PC-9 (cell line): ENCODE results near the gene ETS2. TPM values are rescaled to one million over a fixed set of nuclear protein-coding genes. Genes with fewer than 3 reads are reported as not detected.

Source experiments
- BruUV-seq: library from RNA; stranded (reverse); fragments of 400-500 nt; replicated peaks from 2 replicates; lab custom pipeline; 2021; lab: Mats Ljungman, UMichigan
- CTCF ChIA-PET: fragments of 300-600 bp; sonication (Branson Sonifier 250); formaldehyde crosslinking; loops from one replicate; lab custom pipeline; 2022; ENCODE audit warnings: antibody characterized with exemption; lab: Charles Lee
- POLR2A ChIA-PET: fragments of 300-600 bp; sonication (Branson Sonifier 250); formaldehyde crosslinking; loops from one replicate; lab custom pipeline; 2022; ENCODE audit warnings: antibody characterized with exemption; ENCODE audit not compliant: unreplicated experiment; lab: Charles Lee
- DNase-seq, 2 experiments: peaks; one replicate each; pipeline versions ENCODE4 v3.0.0 to v3.0.0-alpha.2; 2015 to 2022; ENCODE audit warnings: mixed read lengths in 1 of 2
- H2AFZ ChIP-seq: fragments of 200-600 bp; sonication (generic); 2 replicates; pipeline ENCODE4 v1.8.1; 2017; ENCODE audit warnings: antibody characterized with exemption
- H3F3A ChIP-seq: fragments of 200-600 bp; sonication (generic); 2 replicates; pipeline ENCODE4 v1.8.1; 2017; ENCODE audit warnings: antibody characterized with exemption, mild to moderate bottlenecking, low read depth; ENCODE audit not compliant: insufficient read depth
- H3K27ac ChIP-seq: fragments of 200-600 bp; sonication (generic); 2 replicates; pipeline ENCODE4 v1.6.1; 2016; ENCODE audit warnings: mixed run types
- H3K27me3 ChIP-seq: fragments of 200-600 bp; sonication (generic); 2 replicates; pipeline ENCODE4 v1.6.1; 2016; ENCODE audit warnings: low read depth, mixed run types; ENCODE audit not compliant: insufficient read depth
- H3K36me3 ChIP-seq: fragments of 200-600 bp; sonication (generic); 2 replicates; pipeline ENCODE4 v1.6.1; 2016; ENCODE audit warnings: low read depth, mixed run types
- H3K4me1 ChIP-seq: fragments of 200-600 bp; sonication (generic); replicated peaks from 2 replicates; pipeline ENCODE4 v1.6.1; 2016; ENCODE audit warnings: mixed run types; ENCODE audit not compliant: insufficient read depth
- H3K4me2 ChIP-seq: fragments of 200-600 bp; sonication (generic); 2 replicates; pipeline ENCODE4 v1.6.1; 2017; ENCODE audit warnings: mixed run types
- H3K4me3 ChIP-seq: fragments of 200-600 bp; sonication (generic); 2 replicates; pipeline ENCODE4 v1.6.1; 2016; ENCODE audit warnings: mixed run types
- H3K79me2 ChIP-seq: fragments of 200-600 bp; sonication (generic); 2 replicates; pipeline ENCODE4 v1.6.1; 2017; ENCODE audit warnings: low read depth, mixed run types
- H3K9me2 ChIP-seq: fragments of 200-600 bp; sonication (generic); 2 replicates; pipeline ENCODE4 v1.8.1; 2017; ENCODE audit warnings: mild to moderate bottlenecking; ENCODE audit not compliant: insufficient read depth
- H3K9me3 ChIP-seq: fragments of 200-600 bp; sonication (generic); 2 replicates; pipeline ENCODE4 v1.8.1; 2016; ENCODE audit warnings: low read depth; ENCODE audit not compliant: insufficient read depth
- H4K20me1 ChIP-seq: fragments of 200-600 bp; sonication (generic); 2 replicates; pipeline ENCODE4 v1.8.1; 2017; ENCODE audit not compliant: insufficient read depth
- CTCF ChIP-seq: fragments of 200-600 bp; sonication (generic); conservative IDR thresholded peaks from 2 replicates; pipeline ENCODE4 v1.6.1; 2017; ENCODE audit warnings: mixed run types, antibody characterized with exemption, mild to moderate bottlenecking, moderate library complexity
- EZH2 ChIP-seq: fragments of 200-600 bp; sonication (generic); IDR thresholded peaks from 2 replicates; pipeline ENCODE4 v1.8.0; 2017; ENCODE audit warnings: antibody characterized with exemption, low read depth
- intact Hi-C: fragments of 100-400 bp; cut with micrococcal nuclease; formaldehyde crosslinking; loops from one replicate; pipeline ENCODE4 v1.10.0; 2022; ENCODE audit not compliant: unreplicated experiment
- total RNA-seq: library from RNA; stranded (reverse); gene quantifications from 2 replicates; pipeline ENCODE4 v1.2.3, GENCODE V29; 2021

Gene ETS2
- total RNA-seq, 1 experiment from 2014 or later = 20.4 TPM

- no peaks in the 10 kb centered on the region for H3K36me3 ChIP-seq
- BruUV-seq = no TSS peak
- no peak overlapping the region for H3K4me2 ChIP-seq
- no peak overlapping the region for H3K4me3 ChIP-seq
- no peaks in the 10 kb centered on the region for H4K20me1 ChIP-seq
- no peaks in the 10 kb centered on the region for H3K9me3 ChIP-seq
- H3K27me3 ChIP-seq = no peaks in the 10 kb centered on the region
- DNase-seq = no peak
- 0 out of 2 replicates have a peak, but pooled peaks cover 3% of the 10 kb centered on the region for H3F3A ChIP-seq
- ChIA-PET CTCF (no interaction called here), POLR2A (no interaction called here)
- H3K27ac ChIP-seq = no peak overlapping the region
- no peak for TF ChIP-seq EZH2
- H3K4me1 ChIP-seq = peaks cover 10% of the 10 kb centered on the region; the same call in 1 of the 2 replicates
- no peaks in the 10 kb centered on the region for H3K79me2 ChIP-seq
- H2AFZ ChIP-seq = no peak overlapping the region
- intact Hi-C loops = no loop called here
- no peaks in the 10 kb centered on the region for H3K9me2 ChIP-seq
Measured at GRCh38 chr21:38758501-38759214, 47.1 kb upstream of the ETS2 start.

GRCh38 chr21:38759413-38759812 lies 46.3 kb upstream of the ETS2 start:
- H3F3A ChIP-seq = 0 out of 2 replicates have a peak, but pooled peaks cover 3% of the 10 kb centered on the region
- H3K27me3 ChIP-seq = no peaks in the 10 kb centered on the region
- no peak overlapping the region for H3K4me3 ChIP-seq
- H3K4me1 ChIP-seq = peaks cover 10% of the 10 kb centered on the region; the same call in 1 of the 2 replicates
- H3K79me2 ChIP-seq = no peaks in the 10 kb centered on the region
- TF ChIP-seq EZH2 (no peak), CTCF (no peak)
- H2AFZ ChIP-seq = no peak overlapping the region
- H3K27ac ChIP-seq = no peak overlapping the region
- BruUV-seq = no TSS peak
- intact Hi-C loops = no loop called here
- H3K9me3 ChIP-seq = no peaks in the 10 kb centered on the region
- no peaks in the 10 kb centered on the region for H3K36me3 ChIP-seq
- no peaks in the 10 kb centered on the region for H4K20me1 ChIP-seq
- ChIA-PET POLR2A (no interaction called here), CTCF (no interaction called here)
- no peak for DNase-seq
- no peak overlapping the region for H3K4me2 ChIP-seq
- H3K9me2 ChIP-seq = no peaks in the 10 kb centered on the region

DNA sequence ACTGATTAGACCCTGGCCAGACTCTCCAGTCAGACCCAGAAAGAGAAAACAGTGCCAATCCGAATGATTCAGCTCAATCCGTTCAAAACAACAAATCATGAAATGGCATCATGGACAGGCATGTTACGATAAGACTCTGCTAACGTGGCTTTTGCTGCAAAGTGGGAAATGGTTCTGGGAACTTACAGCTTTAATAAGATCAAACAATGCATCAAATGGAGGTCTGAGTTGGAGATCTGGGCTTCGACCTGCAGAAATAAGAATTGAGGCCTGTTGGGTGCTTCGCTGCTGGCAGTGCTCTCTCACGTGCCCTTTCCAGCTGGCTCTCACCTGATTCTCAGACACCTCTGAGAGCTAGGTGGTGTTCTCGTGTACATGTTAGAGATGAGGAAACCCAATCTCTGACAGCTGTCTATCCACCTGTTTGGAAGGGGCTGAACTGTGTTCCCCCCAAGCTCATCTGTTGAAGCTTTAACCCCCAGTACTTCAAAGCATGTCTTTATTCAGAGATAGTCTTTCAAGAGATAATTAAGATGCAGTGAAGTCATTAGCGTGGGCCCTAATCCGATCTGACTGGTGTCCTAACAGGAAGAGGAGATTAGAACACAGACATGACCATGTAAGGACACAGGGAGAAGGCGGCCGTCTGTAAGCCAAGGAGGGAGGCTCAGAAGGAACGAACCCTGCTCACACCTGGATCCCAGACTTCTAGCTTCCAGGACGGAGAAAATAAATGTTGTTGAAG lies 45.5 kb upstream of the ETS2 start:
- H3K9me3 ChIP-seq = no peaks in the 10 kb centered on the region
- no peaks in the 10 kb centered on the region for H3K36me3 ChIP-seq
- DNase-seq = no peak
- H3K9me2 ChIP-seq = no peaks in the 10 kb centered on the region
- H3K4me1 ChIP-seq = peaks cover 9% of the 10 kb centered on the region; the same call in 1 of the 2 replicates
- H3K4me3 ChIP-seq = no peak overlapping the region
- BruUV-seq = no TSS peak
- H3K27ac ChIP-seq = no peak overlapping the region
- H3K79me2 ChIP-seq = no peaks in the 10 kb centered on the region
- H4K20me1 ChIP-seq = no peaks in the 10 kb centered on the region
- intact Hi-C loops = no loop called here
- no peak overlapping the region for H3K4me2 ChIP-seq
- 0 out of 2 replicates have a peak, but pooled peaks cover 3% of the 10 kb centered on the region for H3F3A ChIP-seq
- no peaks in the 10 kb centered on the region for H3K27me3 ChIP-seq
- H2AFZ ChIP-seq = no peak overlapping the region
- no peak for TF ChIP-seq CTCF
- TF ChIP-seq EZH2 = no peak
- ChIA-PET POLR2A (interaction anchor here (0.7 kb wide), 1 partner anchor 1042 kb away, joined by 4 read pairs; no protein-coding TSS in a partner anchor), CTCF (no interaction called here)
